Stimulated activated CD8-positive, alpha-beta memory T cell treated with anti-CD3 and anti-CD28 coated beads, Interleukin-4, amount 100 ng/mL, for 4 hours (primary cell): ENCODE data around the gene MACROD2.
"Not testable (repeated sequence)": the region's sequence is repeated elsewhere in the genome, so short reads cannot be mapped to it uniquely, and the experiment has no call there.

ENCODE experiments used
- DNase-seq, 2 donors: peaks; one replicate each; pipeline ENCODE4 v3.0.0-alpha.2; 2020; ENCODE audit warnings: low read depth in 2 of 2, low spot score in 1 of 2

MACROD2 gene

DNA sequence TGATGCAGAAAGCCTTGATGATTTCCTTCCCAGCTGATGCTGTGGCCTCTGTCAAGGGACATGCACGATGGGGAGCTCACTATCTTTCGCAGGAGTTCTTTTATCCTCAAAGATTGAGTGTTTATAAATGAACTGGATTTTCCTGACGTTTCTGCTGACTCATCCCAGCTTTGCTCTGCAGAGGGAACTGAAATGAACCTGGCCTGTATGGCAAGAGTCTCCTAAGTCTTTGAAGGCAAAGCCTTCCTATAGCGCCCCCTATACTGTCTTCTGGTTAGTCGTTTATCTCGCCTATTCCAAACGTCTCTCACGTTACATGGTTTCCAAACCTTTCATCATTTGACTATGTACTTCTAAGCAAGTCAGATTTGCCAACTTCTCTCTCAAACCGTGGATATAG, 2012.6 kb downstream of the MACROD2 start:
- DNase-seq: no peak

DNA sequence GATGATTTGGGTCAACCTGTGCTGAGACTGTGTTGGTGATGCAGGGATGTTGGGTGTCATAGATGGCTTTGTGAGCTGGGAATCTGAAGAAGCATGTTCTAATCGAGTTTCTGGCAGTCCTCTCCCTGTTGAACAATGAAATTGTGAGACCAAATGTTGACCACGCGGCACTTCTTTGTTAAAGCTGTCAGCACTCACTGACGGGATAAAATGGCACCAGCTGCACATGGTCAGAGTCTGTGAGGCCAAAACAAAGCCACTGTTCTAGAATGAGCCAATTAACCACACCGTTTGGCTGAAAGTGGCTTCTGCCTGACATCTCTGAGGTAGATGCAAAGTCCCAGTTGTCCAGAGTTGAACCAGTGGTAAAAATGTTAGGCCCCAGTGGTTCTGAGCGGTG, 2015.7 kb downstream of the MACROD2 start:
- DNase-seq: no peak

DNA sequence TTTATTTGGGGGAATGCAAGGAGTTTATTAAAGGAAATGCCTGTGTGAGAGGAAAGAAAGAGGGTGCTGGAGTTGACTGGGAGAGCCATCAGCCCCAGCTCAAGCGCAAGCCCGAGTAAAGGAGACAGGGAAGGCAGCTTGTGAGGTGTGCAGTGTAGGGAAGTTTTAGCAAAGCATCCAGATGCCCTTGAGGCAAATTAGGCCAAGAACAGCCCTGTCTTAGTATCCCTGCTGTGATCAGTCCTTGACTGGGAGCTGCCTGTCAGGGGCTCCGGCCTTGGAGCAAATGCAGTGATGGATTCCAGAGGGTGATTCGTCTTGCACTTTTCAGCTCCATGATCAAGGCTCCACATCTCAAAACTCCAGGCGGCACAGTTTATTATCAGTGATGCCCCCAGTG, 2016.2 kb downstream of the MACROD2 start:
- no peak for DNase-seq

DNA sequence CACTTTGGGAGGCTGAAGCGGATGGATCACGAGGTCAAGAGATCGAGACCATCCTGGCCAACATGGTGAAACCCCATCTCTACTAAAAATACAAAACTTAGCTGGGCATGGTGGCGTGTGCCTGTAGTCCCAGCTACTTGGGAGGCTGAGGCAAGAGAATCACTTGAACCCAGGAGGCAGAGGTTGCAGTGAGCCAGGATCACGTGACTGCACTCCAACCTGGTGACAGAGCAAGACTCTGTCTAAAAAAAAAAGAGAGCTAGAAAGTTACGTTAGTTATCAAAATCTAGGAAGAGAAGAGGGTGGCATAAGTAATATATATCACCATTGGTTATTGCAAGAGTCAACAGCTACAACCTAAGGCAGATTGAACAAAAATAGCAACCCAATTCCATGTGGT, 2017.6 kb downstream of the MACROD2 start:
- DNase-seq: not testable (repeated sequence)

DNA sequence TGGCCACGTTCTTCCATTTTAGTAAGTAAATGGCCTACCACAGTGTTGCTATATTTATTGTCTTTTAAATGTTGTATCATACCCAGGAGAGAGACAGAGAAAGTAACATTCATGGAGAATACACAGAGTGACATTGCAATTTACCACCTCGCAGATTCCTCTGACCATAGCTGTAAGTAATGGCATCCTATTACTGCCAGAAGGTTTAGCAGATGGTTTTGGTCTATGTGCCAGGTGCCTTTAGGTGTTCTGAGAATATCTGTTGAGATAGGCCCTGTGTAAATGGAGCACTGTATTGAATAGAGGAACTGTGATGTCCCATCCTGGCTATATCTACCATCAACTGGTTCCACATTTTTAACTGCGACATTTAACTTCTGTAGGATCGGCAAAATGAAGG, 2018.3 kb downstream of the MACROD2 start:
- no peak for DNase-seq

DNA sequence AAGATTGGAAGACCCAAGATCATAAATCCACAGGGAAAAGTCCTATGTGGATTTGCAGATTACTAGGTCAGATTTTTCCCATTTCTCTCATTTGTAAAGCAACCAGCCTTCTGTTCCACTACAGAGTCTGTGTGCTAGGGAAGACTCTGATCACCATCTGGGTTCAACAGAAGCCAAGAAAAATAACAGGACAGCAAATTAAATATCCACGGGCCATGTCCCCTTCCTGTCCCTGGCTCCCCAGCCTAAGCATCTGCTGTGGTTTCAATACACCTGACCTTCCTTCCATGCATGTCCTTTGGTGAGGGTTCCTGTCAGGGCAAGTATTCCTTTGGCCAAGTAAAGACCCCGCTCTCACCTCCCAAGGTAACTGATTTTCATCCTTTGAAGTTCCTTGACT, 2019.1 kb downstream of the MACROD2 start:
- DNase-seq: no peak

DNA sequence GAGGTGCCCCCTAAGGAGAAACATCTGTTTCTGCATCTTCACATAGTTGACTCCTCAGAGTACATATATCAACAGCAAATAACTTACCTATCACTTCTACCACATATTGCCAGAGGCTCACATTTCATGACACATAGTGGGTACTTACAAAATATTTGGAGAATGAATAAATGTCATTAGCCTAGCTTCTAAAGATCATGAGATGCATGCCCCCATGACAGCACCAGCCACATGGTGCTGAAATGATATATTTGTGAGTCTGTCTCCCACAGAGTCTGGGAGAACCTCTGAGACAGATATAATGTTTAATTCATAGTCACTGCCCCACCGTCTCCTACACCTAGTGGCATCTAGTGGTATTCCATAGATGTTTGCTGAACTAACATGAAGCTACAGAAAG, 2022.3 kb downstream of the MACROD2 start:
- DNase-seq: no peak

DNA sequence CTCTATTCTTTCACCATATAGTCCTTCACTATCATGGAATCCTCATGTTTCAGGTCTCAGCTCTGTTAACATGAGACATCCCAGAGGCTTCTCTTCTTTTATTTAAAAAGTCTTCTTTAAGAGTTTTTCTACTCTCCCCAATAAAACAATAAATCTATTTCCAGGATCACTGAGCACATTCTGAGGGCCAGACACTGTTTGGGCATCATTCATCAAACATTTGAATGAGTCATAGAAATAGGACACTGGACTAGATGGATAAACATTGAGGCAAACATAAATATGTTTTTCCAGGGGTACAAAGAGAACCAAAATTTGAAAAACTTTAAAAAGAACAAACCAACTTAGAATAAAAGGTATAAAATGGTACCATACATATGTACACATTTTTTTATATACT, 2023.6 kb downstream of the MACROD2 start:
- no peak for DNase-seq

DNA sequence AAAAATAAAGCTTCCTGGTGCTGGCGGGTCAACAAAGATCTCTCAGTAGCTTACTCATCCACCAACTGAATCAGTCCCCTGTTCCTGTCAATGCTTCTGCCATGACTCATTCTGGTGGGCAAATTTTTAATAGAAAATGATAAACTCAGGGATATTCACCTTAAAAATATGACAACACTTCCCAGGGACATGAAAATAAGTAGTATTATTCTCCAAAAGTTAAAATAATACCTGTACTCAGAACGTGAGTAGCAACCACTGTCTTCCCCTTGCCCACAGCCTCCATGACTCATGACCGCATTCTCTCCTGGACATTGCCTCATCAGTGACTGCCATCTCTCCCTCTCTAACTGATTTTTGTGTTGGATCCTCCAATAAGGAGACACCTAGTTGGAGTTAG, 2025.7 kb downstream of the MACROD2 start:
- DNase-seq: no peak

DNA sequence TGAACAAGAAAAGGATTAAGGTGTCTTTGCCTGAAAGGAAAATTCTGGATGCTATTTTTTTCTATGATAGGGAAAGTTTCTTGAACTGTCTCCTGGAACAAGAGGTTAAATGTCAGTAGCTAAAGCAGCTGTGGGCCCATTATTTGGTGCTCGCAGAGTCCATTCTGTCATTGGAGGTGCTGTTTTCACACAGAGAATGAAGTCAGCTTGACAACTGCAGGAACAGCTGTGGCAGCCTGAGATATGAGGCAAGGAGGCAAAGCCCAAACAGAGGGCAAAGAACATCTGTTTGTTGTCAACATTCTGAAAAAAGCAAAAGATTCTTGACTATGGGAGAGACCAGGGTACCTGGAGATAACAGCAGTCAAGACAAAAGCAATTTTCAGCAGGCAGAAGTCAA, 2029.8 kb downstream of the MACROD2 start:
- DNase-seq: no peak

DNA sequence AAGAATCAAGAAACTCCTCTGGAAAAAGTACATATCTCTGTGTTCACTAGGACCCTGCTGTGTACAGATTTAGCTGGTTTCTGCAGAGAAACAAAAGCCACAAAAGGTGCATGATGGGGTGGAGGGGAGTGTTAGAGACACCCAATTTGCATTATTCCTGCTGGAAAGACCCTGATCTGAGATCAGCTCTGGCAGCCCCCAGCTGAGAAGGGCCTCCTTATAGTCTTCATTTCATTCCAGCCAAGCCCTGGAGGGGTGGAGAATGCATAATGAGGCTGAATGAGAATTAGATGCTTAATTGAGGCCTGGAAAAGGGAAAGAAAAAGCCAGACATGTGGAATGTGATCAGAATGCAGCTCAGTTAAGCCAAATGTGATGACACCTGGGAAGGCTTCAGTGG, 2032.4 kb downstream of the MACROD2 start:
- no peak for DNase-seq

DNA sequence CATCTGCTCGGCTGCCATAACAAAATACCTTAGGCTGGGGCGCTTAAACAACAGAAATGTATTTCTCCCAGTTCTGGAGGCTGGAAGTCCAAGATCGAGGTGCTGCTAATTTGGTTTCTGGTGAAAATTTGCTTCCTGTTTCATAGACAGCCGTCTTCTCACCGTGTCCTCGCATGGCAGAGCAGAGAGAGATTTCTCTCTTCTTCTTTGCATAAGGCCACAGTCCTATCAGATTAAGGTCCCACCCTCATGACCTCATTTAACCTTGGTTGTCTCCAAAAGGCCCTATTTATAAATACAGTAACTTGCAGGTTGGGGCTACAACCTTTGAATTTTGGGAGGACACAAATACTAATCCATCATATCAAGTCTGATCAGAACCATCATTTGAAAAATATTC, 2033.6 kb downstream of the MACROD2 start:
- DNase-seq: no peak

DNA sequence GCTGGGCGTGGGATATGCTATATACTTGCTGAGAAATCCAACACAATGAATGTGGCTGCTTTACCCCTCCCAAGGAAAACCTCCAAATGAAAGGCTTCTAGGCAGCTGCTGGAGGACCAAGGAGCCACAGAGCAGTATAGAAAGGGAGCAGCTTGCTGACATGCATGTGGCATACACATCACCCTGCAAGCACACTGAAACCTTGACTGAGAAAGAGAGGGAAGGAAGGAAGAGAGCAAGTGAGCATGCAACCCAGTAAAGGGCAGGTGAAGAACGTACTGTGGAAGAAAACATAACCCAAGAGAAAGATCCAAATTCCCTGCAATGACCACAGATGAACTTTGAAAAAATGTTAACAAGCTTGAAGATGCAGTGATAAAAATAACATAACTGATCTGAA, 2034.9 kb downstream of the MACROD2 start:
- no peak for DNase-seq

DNA sequence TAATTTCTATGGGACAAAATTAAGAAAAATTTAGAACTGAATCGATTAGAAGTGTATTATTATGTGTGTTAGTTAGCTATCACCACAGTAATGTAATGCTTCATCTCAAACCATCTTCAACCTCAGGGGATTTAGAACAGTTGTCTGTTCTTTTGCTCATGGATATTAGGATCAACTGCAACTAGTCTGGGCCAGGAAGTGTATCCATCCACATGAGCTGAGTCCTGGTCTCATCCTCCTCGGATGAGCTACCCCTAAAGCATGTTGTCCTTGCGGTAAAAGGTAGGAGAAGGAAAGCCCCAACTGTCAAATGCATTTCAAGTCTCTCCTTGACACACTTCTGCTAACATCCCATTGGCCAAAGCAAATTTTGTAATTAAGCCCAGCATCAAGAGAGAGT, 2040.3 kb downstream of the MACROD2 start:
- no peak for DNase-seq

DNA sequence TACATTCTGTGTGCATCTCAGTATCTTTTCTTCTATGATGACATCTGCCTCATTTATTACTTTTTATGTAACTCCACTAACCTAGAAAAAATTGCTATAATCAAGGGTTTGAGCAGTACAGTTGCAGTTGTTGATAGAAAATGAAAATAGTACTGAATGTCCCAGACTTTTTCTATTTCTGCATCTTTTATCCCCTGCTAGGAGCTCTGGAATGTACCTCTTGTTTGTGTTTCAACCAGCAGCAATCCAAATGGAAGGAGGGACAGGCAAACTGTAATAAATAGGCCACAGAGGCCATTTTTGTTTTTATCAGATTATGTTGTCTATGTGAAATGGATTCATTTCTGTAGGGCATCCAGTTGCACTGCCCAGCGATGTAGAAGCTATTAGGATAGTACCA, 2041.0 kb downstream of the MACROD2 start:
- DNase-seq: no peak

DNA sequence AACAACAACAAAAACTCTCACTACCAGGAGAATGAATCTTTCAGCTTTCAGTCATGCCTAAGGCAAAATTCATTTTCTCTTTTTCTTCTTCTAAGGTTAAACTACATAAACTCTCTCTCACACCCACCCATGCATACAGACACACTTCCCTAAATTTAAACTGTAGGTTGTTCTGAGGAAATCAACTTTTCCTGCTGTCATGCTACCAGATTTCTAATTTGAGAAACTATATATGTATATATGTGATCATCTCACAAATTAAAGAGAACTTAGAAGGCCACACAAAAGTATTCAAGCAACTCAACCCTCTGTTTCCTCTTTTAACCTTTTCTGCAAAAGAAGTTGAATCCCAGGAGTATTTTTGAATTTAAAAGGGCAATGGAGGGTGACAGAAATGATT, 2045.4 kb downstream of the MACROD2 start:
- DNase-seq: no peak

DNA sequence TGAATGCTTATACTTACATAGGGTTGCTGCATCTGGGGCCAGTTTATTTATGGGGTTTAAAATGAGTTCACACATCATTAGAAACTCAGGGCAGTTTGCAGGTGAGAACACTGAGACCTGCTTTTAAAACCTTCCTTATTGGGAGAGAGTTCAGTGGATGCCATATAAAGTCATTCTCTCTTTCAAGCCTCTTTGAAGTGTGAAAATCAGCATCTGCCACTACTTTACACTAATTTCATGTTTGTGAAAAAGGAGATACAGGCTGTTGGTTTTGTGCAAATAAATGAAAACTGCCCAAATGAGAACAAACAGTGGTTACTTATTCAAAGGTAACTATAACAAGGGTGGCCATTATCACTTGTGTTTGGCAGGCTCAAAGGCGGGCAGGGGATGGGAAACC, 2047.4 kb downstream of the MACROD2 start:
- DNase-seq: no peak

DNA sequence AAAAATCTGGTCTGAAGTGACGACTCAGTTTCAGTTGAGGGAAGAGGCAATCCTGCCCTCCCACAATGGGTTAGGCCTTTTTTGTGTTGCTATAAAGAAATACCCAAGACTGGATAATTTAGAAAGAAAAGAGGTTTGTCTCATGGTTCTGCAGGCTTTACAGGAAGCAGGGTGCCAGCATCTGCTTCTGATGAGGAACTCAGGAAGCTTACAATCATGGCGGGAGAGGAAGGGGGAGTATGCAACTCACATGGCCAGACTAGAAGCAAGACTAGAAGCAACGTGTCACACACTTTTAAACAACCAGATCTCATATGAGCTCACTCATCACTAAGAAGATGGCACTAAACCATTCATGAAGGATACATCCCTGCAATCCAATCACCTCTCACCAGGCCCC, 2048.6 kb downstream of the MACROD2 start:
- no peak for DNase-seq

DNA sequence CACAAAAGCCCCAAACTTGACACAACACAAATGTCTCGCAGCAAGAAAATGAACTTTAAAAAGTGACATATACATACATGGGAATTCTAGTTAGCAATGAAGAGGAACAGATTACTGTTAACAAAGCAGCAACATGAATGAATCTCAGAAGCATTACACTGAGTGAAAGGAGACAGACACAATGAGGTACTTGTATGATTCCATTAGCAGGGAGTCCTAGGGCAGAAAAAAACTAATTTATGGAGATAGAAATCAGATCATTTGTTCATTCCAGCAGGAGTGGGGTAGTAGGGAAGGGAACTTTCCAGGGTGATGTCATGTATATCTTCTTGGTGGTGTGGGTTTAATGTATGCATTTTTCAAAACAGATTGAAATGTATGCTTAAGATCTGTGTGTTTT, 2053.6 kb downstream of the MACROD2 start:
- DNase-seq: no peak

DNA sequence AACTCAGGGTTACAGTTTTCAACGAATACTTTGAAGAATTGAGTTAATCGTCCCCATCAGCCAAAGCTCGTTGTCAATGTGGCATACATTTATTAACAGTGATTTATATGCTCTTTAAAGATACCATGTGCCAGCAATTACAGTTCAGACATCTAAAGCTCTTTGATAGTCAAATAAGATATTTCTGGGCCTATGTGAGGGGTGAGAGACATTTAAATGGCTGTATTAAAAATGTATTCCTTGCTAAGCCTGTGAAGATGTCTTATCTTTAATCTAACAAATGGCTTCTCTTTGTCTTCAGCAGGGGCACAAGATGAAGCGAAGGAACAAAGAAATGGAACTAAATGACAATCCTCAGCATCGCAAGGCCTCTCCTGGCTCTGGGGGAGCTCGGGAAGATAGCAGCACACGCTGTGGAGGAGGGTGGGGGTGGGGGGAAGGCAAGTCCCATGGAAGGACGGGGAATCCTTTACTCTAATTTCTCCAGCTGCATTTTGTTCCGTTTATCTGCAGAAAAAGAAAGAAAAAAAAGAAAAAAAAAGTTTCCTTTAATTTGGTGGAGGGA, 2054.3 kb downstream of the MACROD2 start:
- no peak for DNase-seq

DNA sequence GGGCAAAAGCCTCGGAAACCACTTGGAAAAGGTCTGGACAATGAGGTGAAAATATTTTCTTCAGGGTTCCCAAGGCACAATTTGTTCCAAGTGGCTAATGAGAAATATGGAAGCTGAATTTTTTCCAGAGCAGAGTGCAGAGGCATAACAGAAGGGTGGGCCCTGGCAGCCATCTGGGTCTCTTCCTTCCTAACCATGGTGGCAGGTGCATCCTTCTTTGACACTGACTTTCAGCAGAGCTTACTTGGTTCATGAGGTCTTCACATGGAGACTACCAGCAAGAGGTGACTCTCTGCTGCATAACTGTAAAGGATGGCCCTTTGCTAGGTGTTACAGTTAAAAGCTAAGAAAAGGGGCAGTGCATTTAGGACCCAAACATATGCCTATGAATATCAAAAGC, 2055.1 kb downstream of the MACROD2 start:
- DNase-seq: no peak

DNA sequence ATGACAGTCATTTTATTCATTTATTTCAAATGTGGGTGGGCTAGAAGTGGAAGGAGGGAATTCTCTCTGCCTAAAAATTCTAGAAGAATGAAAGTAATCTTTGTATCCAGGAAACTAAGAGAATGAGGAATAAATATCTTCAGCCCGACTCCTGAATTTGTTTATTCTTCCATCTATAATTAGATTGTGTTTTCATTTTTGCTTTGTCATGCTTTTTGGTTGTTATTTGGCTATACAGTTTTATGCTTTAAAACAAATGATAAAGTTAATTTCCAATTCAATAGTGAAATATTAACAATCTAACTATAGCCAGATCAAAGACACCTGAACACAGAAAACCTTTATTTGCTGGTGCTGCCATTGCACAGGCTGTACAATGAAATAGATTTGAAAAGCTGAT, 2056.7 kb downstream of the MACROD2 start:
- DNase-seq: no peak

DNA sequence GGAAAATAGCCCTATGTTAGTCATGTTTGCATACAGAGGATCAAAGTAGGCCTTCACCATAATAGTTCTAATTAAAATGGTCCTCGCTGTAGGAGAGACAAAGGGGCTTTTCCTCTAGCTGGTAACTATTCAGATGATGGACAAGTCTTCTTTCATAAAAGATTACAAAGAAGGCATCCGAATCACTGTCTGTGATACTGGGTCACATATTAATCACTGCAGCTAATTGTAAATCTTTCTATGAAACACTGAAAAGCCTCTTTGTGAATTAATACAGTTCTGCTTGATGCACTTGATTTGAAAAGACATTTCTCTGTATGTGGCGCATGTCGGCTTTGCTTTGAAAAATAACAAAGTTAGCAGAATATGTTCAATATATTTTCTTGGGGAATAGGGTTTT, 2057.1 kb downstream of the MACROD2 start:
- no peak for DNase-seq

DNA sequence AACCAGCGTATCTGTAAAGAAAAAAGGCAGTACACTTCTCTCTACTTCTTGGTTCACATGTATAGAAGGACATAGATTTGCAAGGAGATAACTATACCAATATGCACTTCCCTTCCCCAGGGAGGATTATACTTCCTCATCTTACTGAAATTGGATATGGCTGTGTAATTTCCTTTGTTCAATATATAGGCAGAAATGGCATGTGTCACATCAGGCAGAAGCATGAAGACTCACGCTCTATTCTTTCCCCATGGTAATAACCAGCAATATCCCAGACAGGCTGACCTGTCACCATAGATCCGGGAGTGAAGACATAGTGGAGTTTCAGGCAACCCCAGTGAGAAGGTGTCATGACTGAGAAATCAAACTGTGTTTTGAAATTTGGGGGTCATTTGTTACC, 2059.7 kb downstream of the MACROD2 start:
- no peak for DNase-seq
